HG03103 (cell line): ENCODE results near the gene SUGCT.

ENCODE experiments used
- ATAC-seq: cut with Tn5 transposase; IDR thresholded peaks from one replicate; pipeline ENCODE4 v1.9.1; 2021; ENCODE audit warnings: low read depth; ENCODE audit not compliant: unreplicated experiment

SUGCT gene

GRCh38 chr7:40549372-40550039 is 414.7 kb downstream of the SUGCT start:
- ATAC-seq = no peak

GRCh38 chr7:40551685-40552576 is 417.1 kb downstream of the SUGCT start:
- peak; percentile 80 for ATAC-seq

- no peak for ATAC-seq
Observed at GRCh38 chr7:40560672-40561071, 425.9 kb downstream of the SUGCT start.

- no peak for ATAC-seq
Observed at GRCh38 chr7:40566879-40567278, 432.1 kb downstream of the SUGCT start.

GRCh38 chr7:40569326-40569725 is 434.5 kb downstream of the SUGCT start:
- no peak for ATAC-seq

- ATAC-seq = no peak
Observed at GRCh38 chr7:40570223-40570622, 435.4 kb downstream of the SUGCT start.

- ATAC-seq = no peak
Observed at GRCh38 chr7:40571796-40572195, 437.0 kb downstream of the SUGCT start.

GRCh38 chr7:40572810-40573465 is 438.1 kb downstream of the SUGCT start:
- ATAC-seq = no peak

- no peak for ATAC-seq
Observed at GRCh38 chr7:40579401-40579800, 444.6 kb downstream of the SUGCT start.

- ATAC-seq = no peak
Observed at GRCh38 chr7:40580776-40581175, 446.0 kb downstream of the SUGCT start.

GRCh38 chr7:40582539-40582938 is 447.7 kb downstream of the SUGCT start:
- no peak for ATAC-seq

- no peak for ATAC-seq
Observed at GRCh38 chr7:40583667-40584444, 449.1 kb downstream of the SUGCT start.

GRCh38 chr7:40584667-40585433 is 450.0 kb downstream of the SUGCT start:
- no peak for ATAC-seq

- no peak for ATAC-seq
Observed at GRCh38 chr7:40586197-40586596, 451.4 kb downstream of the SUGCT start.

GRCh38 chr7:40587419-40587818 is 452.6 kb downstream of the SUGCT start:
- no peak for ATAC-seq

- ATAC-seq = no peak
Observed at GRCh38 chr7:40595129-40595528, 460.3 kb downstream of the SUGCT start.

GRCh38 chr7:40595832-40596231 is 461.0 kb downstream of the SUGCT start:
- no peak for ATAC-seq

GRCh38 chr7:40597517-40597916 is 462.7 kb downstream of the SUGCT start:
- ATAC-seq = no peak

- ATAC-seq = no peak
Observed at GRCh38 chr7:40598915-40599314, 464.1 kb downstream of the SUGCT start.

GRCh38 chr7:40599836-40600235 is 465.0 kb downstream of the SUGCT start:
- ATAC-seq = no peak
